Ascending aorta (tissue), 2 donors: Measurements from ENCODE around the gene NXPH2. TPM values are rescaled to one million over a fixed set of nuclear protein-coding genes. Genes with fewer than 3 reads are reported as not detected.

Experiments
- DNase-seq, 2 donors: peaks; one replicate each; pipeline ENCODE4 v3.0.0-alpha.2; 2019; ENCODE audit warnings: low spot score in 2 of 2
- H3K27ac ChIP-seq, 2 donors: fragments of 200-600 bp; sonication (generic); one replicate each; pipeline ENCODE4 v1.5.1; 2016 to 2017; ENCODE audit warnings: mild to moderate bottlenecking in 1 of 2
- H3K27me3 ChIP-seq: fragments of 200-600 bp; sonication (generic); one replicate; pipeline ENCODE4 v1.5.1; 2017
- H3K36me3 ChIP-seq, 2 donors: fragments of 200-600 bp; sonication (generic); one replicate each; pipeline ENCODE4 v1.5.1; 2016
- H3K4me1 ChIP-seq, 2 donors: fragments of 200-600 bp; sonication (generic); one replicate each; pipeline ENCODE4 v1.5.1; 2016 to 2017; ENCODE audit warnings: mild to moderate bottlenecking in 1 of 2
- H3K4me3 ChIP-seq, 2 donors: fragments of 200-600 bp; sonication (generic); one replicate each; pipeline ENCODE4 v1.5.1; 2016 to 2017; ENCODE audit warnings: mild to moderate bottlenecking in 1 of 2
- H3K9me3 ChIP-seq, 2 donors: fragments of 200-600 bp; sonication (generic); one replicate each; pipeline ENCODE4 v1.5.1; 2016
- intact Hi-C: fragments of 100-400 bp; cut with DNase I; formaldehyde crosslinking; loops from one replicate; pipeline ENCODE4 v1.15.1; 2023
- total RNA-seq: library from RNA; depleted of rRNA; stranded (reverse); fragments of >200 nt; gene quantifications from one replicate; pipeline ENCODE4 v1.1.0, GENCODE V29; 2016
- TF ChIP-seq, protein P1 (sequence below), 3 experiments: fragments of 200-600 bp in 2 of 3; fragments of 450-650 bp in 1 of 3; sonication (generic) in 2 of 3; IDR thresholded peaks; one replicate each; pipeline ENCODE4 v1.5.1; 2016 to 2019; ENCODE audit warnings: antibody characterized with exemption in 3 of 3, mild to moderate bottlenecking in 1 of 3, moderate library complexity in 1 of 3

Gene NXPH2
- not detected for total RNA-seq

DNA sequence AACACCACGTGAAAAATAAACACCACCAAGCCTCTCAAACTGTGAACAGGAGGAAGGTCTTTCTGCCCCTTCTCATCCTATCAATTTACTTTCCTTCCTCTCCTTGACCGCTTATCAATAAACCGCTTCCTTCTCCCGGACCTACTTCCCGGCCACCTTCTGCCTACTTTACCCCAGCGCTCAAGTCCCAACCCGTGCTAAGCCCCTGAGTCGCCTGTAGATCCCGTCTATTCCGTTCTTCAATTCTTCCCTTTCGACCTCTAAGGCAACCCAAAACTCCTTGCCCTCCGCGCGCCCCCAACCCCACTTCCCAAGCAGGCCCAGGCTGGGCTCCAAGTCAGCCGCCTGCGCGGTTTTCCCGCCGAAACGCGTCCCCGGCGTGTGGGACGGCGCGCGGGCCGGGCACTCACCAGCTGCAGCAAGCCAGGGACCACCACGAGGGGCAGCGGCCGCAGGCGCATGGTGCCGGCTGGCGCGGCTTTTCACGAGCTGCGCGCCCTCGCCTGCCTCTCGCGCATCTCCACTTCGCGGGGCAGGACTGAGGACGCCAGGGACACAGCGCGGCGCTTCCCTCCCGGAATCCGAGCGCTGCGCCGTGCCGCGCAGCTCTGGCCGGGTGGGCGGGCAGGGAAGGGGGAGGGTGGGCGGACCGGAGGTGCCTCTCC is at the start of gene NXPH2:
Gene NXPH2 (minus strand): TSS at position 610 of the 665 bp plus-strand sequence. CDS start 149 bp downstream, at position 461.
- Histone ChIP-seq H3K27ac (no peak within 1 kb of the TSS), H3K9me3 (no peaks in the 10 kb centered on the region), H3K4me1 (peaks cover 3 to 10% of the 10 kb centered on the region in 2 donors), H3K27me3 (peaks cover 4% of the 10 kb centered on the region), H3K36me3 (no peaks in the 10 kb centered on the region), H3K4me3 (peak within 1 kb of the TSS; percentile 39 to 65)
- intact Hi-C loops: no loop called here
- no peak for DNase-seq
- TF ChIP-seq, protein P1, sequence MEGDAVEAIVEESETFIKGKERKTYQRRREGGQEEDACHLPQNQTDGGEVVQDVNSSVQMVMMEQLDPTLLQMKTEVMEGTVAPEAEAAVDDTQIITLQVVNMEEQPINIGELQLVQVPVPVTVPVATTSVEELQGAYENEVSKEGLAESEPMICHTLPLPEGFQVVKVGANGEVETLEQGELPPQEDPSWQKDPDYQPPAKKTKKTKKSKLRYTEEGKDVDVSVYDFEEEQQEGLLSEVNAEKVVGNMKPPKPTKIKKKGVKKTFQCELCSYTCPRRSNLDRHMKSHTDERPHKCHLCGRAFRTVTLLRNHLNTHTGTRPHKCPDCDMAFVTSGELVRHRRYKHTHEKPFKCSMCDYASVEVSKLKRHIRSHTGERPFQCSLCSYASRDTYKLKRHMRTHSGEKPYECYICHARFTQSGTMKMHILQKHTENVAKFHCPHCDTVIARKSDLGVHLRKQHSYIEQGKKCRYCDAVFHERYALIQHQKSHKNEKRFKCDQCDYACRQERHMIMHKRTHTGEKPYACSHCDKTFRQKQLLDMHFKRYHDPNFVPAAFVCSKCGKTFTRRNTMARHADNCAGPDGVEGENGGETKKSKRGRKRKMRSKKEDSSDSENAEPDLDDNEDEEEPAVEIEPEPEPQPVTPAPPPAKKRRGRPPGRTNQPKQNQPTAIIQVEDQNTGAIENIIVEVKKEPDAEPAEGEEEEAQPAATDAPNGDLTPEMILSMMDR (IDR thresholded peaks at IDR 0.05): no peak

DNA sequence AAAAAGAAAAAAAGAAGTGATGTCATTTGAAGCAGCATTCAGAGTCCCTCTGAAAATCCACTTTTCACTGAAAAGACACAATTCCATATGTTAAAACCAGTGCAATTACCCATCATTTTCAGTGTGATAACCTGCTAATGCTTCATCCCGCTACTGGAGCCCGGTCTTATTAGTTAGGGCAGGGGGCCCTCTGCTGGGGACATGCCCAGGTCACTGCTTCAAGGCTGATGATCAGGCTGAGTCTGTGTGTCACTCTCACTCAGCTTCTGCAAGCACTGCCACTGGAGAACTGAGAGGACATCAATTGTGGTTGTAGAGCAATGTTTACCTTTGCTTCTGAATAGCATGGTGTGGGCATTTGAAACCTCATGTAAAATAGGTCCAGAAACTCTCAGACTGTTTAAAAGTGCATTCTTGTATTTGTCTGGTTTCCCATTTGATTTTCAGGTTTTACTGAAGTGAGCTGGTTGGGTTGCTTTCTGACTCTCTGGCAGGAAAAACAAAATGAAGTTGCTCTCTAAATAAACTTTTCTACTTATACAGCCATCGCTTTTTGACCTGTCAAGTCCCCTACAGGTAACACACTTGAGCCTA is 49.2 kb upstream of the NXPH2 start:
- Histone ChIP-seq H3K27me3 (no peaks in the 10 kb centered on the region), H3K4me3 (no peak overlapping the region), H3K9me3 (no peaks in the 10 kb centered on the region), H3K36me3 (no peaks in the 10 kb centered on the region), H3K27ac (no peak overlapping the region), H3K4me1 (no peaks in the 10 kb centered on the region)
- intact Hi-C loops: loop anchor here (5.0 kb wide), 1 partner anchor 962 kb away; no protein-coding TSS in a partner anchor
- no peak for DNase-seq
- TF ChIP-seq, protein P1 (IDR thresholded peaks at IDR 0.05): no peak

- TF ChIP-seq, protein P1 (IDR thresholded peaks at IDR 0.05): peak in 2 of 3 experiments; percentile 62 to 74
- H3K36me3 ChIP-seq: no peaks in the 10 kb centered on the region
- DNase-seq: no peak
- H3K4me3 ChIP-seq: no peak overlapping the region
- no peaks in the 10 kb centered on the region for H3K27me3 ChIP-seq
- H3K9me3 ChIP-seq: no peaks in the 10 kb centered on the region
- no peaks in the 10 kb centered on the region for H3K4me1 ChIP-seq
- no peak overlapping the region for H3K27ac ChIP-seq
- intact Hi-C loops: loop anchor here (2.0 to 5.0 kb wide), 2 partner anchors 917 to 960 kb away; no protein-coding TSS in a partner anchor
Measured at GRCh38 chr2:138827426-138828054, 47.4 kb upstream of the NXPH2 start.

GRCh38 chr2:138823666-138824065 is 43.5 kb upstream of the NXPH2 start:
- DNase-seq: no peak
- intact Hi-C loops: no loop called here

DNA sequence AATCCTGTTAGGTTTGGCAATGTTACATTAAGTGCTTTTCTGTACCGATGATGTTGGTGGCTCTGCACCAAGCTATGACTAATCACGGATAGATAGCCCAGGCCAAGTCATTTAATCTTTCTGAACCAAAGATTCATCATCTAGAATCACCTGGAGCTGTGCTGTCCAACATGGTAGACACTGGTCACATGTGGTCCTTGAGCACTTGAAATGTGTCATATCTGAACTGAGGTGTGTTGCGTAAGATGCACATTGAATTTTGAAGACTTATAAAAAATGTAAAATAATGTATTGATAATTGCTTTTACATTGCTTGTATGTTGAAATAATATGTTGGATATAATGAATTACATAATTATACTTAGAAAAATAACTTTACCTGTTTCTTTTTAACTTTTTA is 39.8 kb upstream of the NXPH2 start:
- H3K4me3 ChIP-seq: no peak overlapping the region
- H3K27ac ChIP-seq: no peak overlapping the region
- no peaks in the 10 kb centered on the region for H3K27me3 ChIP-seq
- intact Hi-C loops: no loop called here
- no peak for DNase-seq
- no peaks in the 10 kb centered on the region for H3K36me3 ChIP-seq
- H3K9me3 ChIP-seq: no peaks in the 10 kb centered on the region
- H3K4me1 ChIP-seq: no peaks in the 10 kb centered on the region
- TF ChIP-seq, protein P1 (IDR thresholded peaks at IDR 0.05): no peak

More at GRCh38 chr2:138823666-138824065, 43.5 kb upstream of the NXPH2 start:
- no peak overlapping the region for H3K27ac ChIP-seq
- H3K4me3 ChIP-seq: no peak overlapping the region
- no peaks in the 10 kb centered on the region for H3K27me3 ChIP-seq
- H3K36me3 ChIP-seq: no peaks in the 10 kb centered on the region
- H3K9me3 ChIP-seq: no peaks in the 10 kb centered on the region
- TF ChIP-seq, protein P1 (IDR thresholded peaks at IDR 0.05): no peak
- H3K4me1 ChIP-seq: no peaks in the 10 kb centered on the region
